Keratinocyte (primary cell): ENCODE data around the gene LACTBL1. TPM values are rescaled to one million over a fixed set of nuclear protein-coding genes. Genes with fewer than 3 reads are reported as not detected.
"Not testable (repeated sequence)": the region's sequence is repeated elsewhere in the genome, so short reads cannot be mapped to it uniquely, and the experiment has no call there.

Experiments
- DNase-seq: peaks from one replicate; pipeline ENCODE4 v3.0.0-alpha.2; 2011; ENCODE audit warnings: low read depth, missing footprints, low spot score
- FAIRE-seq: peaks from 2 replicates; lab custom pipeline; 2011; peaks lifted over from hg19 to GRCh38; lab: Jason Lieb, UNC
- H2AFZ ChIP-seq: 2 replicates; pipeline ENCODE4 v1.6.0; 2012; ENCODE audit warnings: low read length, control low read depth, inconsistent platforms; ENCODE audit not compliant: control insufficient read depth
- H3K27ac ChIP-seq: 2 replicates; pipeline ENCODE4 v1.5.1; 2011; ENCODE audit warnings: low read length; ENCODE audit not compliant: control insufficient read depth, insufficient read depth
- H3K27me3 ChIP-seq: 3 replicates; pipeline ENCODE4 v1.6.0; 2011; ENCODE audit warnings: low read length; ENCODE audit not compliant: control insufficient read depth, insufficient read depth; ENCODE audit errors: extremely low read depth
- H3K36me3 ChIP-seq, 2 experiments: 2 replicates in 1 of 2; 3 replicates in 1 of 2; pipeline ENCODE4 v1.5.1; 2011; ENCODE audit warnings: low read length in 2 of 2, mild to moderate bottlenecking in 1 of 2; ENCODE audit not compliant: control insufficient read depth in 2 of 2, insufficient read depth in 2 of 2; ENCODE audit errors: extremely low read depth in 1 of 2
- H3K4me1 ChIP-seq: 3 replicates; pipeline ENCODE4 v1.5.1; 2011; ENCODE audit warnings: low read length; ENCODE audit not compliant: control insufficient read depth, insufficient read depth; ENCODE audit errors: extremely low read depth
- H3K4me2 ChIP-seq: 3 replicates; pipeline ENCODE4 v1.6.0; 2011; ENCODE audit warnings: low read depth, low read length; ENCODE audit not compliant: control insufficient read depth, insufficient read depth; ENCODE audit errors: extremely low read depth
- H3K4me3 ChIP-seq, 3 experiments: fragments of 200-600 bp in 1 of 3; sonication (generic) in 1 of 3; 2 replicates in 2 of 3; 3 replicates in 1 of 3; pipeline ENCODE4 v1.5.1; 2011 to 2016; ENCODE audit warnings: low read length in 3 of 3, mild to moderate bottlenecking in 3 of 3, control low read depth in 2 of 3, inconsistent platforms in 1 of 3, low read depth in 1 of 3, mixed read lengths in 1 of 3, mixed run types in 1 of 3, moderate library complexity in 1 of 3; ENCODE audit not compliant: control insufficient read depth in 2 of 3, insufficient read depth in 2 of 3; ENCODE audit errors: extremely low read depth in 1 of 3
- H3K79me2 ChIP-seq: 2 replicates; pipeline ENCODE4 v1.6.0; 2012; ENCODE audit warnings: low read length; ENCODE audit not compliant: control insufficient read depth, insufficient read depth
- H3K9ac ChIP-seq: 3 replicates; pipeline ENCODE4 v1.6.0; 2011; ENCODE audit warnings: low read length; ENCODE audit not compliant: control insufficient read depth, insufficient read depth; ENCODE audit errors: extremely low read depth
- H3K9me1 ChIP-seq: 3 replicates; pipeline ENCODE4 v1.6.0; 2011; ENCODE audit warnings: low read length; ENCODE audit not compliant: control insufficient read depth, insufficient read depth; ENCODE audit errors: extremely low read depth
- H3K9me3 ChIP-seq: 2 replicates; pipeline ENCODE4 v1.5.1; 2012; ENCODE audit warnings: low read depth, low read length; ENCODE audit not compliant: control insufficient read depth
- H4K20me1 ChIP-seq: 3 replicates; pipeline ENCODE4 v1.6.0; 2011; ENCODE audit warnings: low read length; ENCODE audit not compliant: control insufficient read depth, insufficient read depth; ENCODE audit errors: extremely low read depth
- CTCF ChIP-seq, 3 experiments: IDR thresholded peaks in 1 of 3; conservative IDR thresholded peaks in 1 of 3; optimal IDR thresholded peaks in 1 of 3; 2 replicates in 2 of 3; 3 replicates in 1 of 3; pipeline versions ENCODE3 to v1.5.1; 2011; ENCODE audit warnings: low read length in 3 of 3, mild to moderate bottlenecking in 3 of 3, moderate library complexity in 2 of 3, control low read depth in 1 of 3, inconsistent platforms in 1 of 3; ENCODE audit not compliant: insufficient read depth in 2 of 3; ENCODE audit errors: extremely low read depth in 1 of 3
- EZH2 ChIP-seq: IDR thresholded peaks from one replicate; pipeline ENCODE4 v1.6.1; 2012; ENCODE audit warnings: inconsistent platforms, mild to moderate bottlenecking, low read length, moderate library complexity
- dilution Hi-C: fragments of 300-500 bp; cut with MboI; formaldehyde crosslinking; loops from one replicate; pipeline ENCODE4 v1.7.0; 2020; ENCODE audit warnings: low sequenced_read_pairs; ENCODE audit not compliant: extremely low pct_ligation_motif_present
- polyA plus RNA-seq, 5 experiments: library from polyadenylated mRNA; depleted of rRNA in 3 of 5; stranded (reverse) in 3 of 5; stranded (forward) in 1 of 5; unstranded in 1 of 5; fragments of >200 nt; gene quantifications; 1 replicate in 1 of 5; 2 replicates in 3 of 5; 3 replicates in 1 of 5; pipeline versions ENCODE4 v1.2.1 to v1.2.3, GENCODE V29; 2011 to 2012; ENCODE audit warnings: missing spikeins in 2 of 5, low read depth in 1 of 5, low replicate concordance in 1 of 5

The LACTBL1 gene
- polyA plus RNA-seq, 1 donor (not counting 4 experiments of a cell fraction or from before 2014, with no cell fraction given): not detected

- no peaks in the 10 kb centered on the region for H3K79me2 ChIP-seq
- no peak overlapping the region for H3K4me3 ChIP-seq
- dilution Hi-C loops: no loop called here
- FAIRE-seq: no peak
- no peaks in the 10 kb centered on the region for H3K27me3 ChIP-seq
- DNase-seq: peak; percentile 13
- no peak overlapping the region for H3K9ac ChIP-seq
- H3K4me2 ChIP-seq: no peak overlapping the region
- H3K36me3 ChIP-seq: no peaks in the 10 kb centered on the region
- H3K4me1 ChIP-seq: peaks cover 14% of the 10 kb centered on the region
- no peaks in the 10 kb centered on the region for H3K9me1 ChIP-seq
- H3K9me3 ChIP-seq: no peaks in the 10 kb centered on the region
- H3K27ac ChIP-seq: no peak overlapping the region
- TF ChIP-seq CTCF (optimal IDR thresholded peaks at IDR 0.05 in 1 of 3, IDR thresholded peaks at IDR 0.05 in 1 of 3, conservative IDR thresholded peaks at IDR 0.05 in 1 of 3; ENCODE audit: extremely low read depth in 1 of 3, insufficient read depth in 2 of 3, low read length in 3 of 3) (no peak), EZH2 (no peak)
- H2AFZ ChIP-seq: no peak overlapping the region
- no peaks in the 10 kb centered on the region for H4K20me1 ChIP-seq
These were observed 41.0 kb upstream of the LACTBL1 start for GRCh38 chr1:23013657-23014056.

GRCh38 chr1:23010025-23010424 lies 37.4 kb upstream of the LACTBL1 start:
- H3K27me3 ChIP-seq, H3K9me3 ChIP-seq, H3K79me2 ChIP-seq, H3K4me3 ChIP-seq, H3K9me1 ChIP-seq, FAIRE-seq, dilution Hi-C loops, DNase-seq, H3K36me3 ChIP-seq, H4K20me1 ChIP-seq, H2AFZ ChIP-seq: not testable (repeated sequence)
- peak overlapping the region; percentile 98 for H3K27ac ChIP-seq
- H3K4me1 ChIP-seq: peaks cover 14% of the 10 kb centered on the region
- peak overlapping the region; percentile 52 for H3K4me2 ChIP-seq
- peak overlapping the region; percentile 80 for H3K9ac ChIP-seq

- TF ChIP-seq EZH2 (no peak), CTCF (optimal IDR thresholded peaks at IDR 0.05 in 1 of 3, IDR thresholded peaks at IDR 0.05 in 1 of 3, conservative IDR thresholded peaks at IDR 0.05 in 1 of 3; ENCODE audit: extremely low read depth in 1 of 3, insufficient read depth in 2 of 3, low read length in 3 of 3) (no peak)
- no peak overlapping the region for H3K9ac ChIP-seq
- H3K36me3 ChIP-seq: no peaks in the 10 kb centered on the region
- no peaks in the 10 kb centered on the region for H3K9me1 ChIP-seq
- no peaks in the 10 kb centered on the region for H3K27me3 ChIP-seq
- H3K27ac ChIP-seq: no peak overlapping the region
- H3K9me3 ChIP-seq: no peaks in the 10 kb centered on the region
- H3K4me3 ChIP-seq: no peak overlapping the region
- no peaks in the 10 kb centered on the region for H3K79me2 ChIP-seq
- H2AFZ ChIP-seq: no peak overlapping the region
- DNase-seq (no peak), FAIRE-seq (no peak)
- dilution Hi-C loops: no loop called here
- no peak overlapping the region for H3K4me2 ChIP-seq
- no peaks in the 10 kb centered on the region for H4K20me1 ChIP-seq
- H3K4me1 ChIP-seq: peaks cover 14% of the 10 kb centered on the region
These were observed 36.2 kb upstream of the LACTBL1 start for GRCh38 chr1:23008901-23009300.
